Astrocyte of the cerebellum (primary cell): ENCODE data around the gene ADGRB2.

Experiments
- DNase-seq: peaks from one replicate; pipeline ENCODE4 v3.0.0-alpha.2; 2011; ENCODE audit warnings: low read depth
- H3K4me3 ChIP-seq: 2 replicates; pipeline ENCODE4 v1.5.1; 2011; ENCODE audit warnings: mild to moderate bottlenecking, low read depth, low read length, moderate library complexity
- CTCF ChIP-seq: IDR thresholded peaks from 2 replicates; pipeline ENCODE4 v1.5.1; 2012; ENCODE audit warnings: low read length, low read depth, moderate library complexity, mild to moderate bottlenecking; ENCODE audit errors: missing control alignments
- in situ Hi-C: cut with HindIII; loops from 2 replicates; pipeline ENCODE4 v1.10.0; 2017; ENCODE audit warnings: low sequenced_read_pairs

The ADGRB2 gene

GRCh38 chr1:31745946-31746670 is 18.0 kb downstream of the ADGRB2 start:
- TF ChIP-seq CTCF = no peak
- in situ Hi-C loops = no loop called here
- H3K4me3 ChIP-seq = no peak overlapping the region
- DNase-seq = no peak

GRCh38 chr1:31745096-31745945 is 18.8 kb downstream of the ADGRB2 start:
- TF ChIP-seq CTCF = peak; percentile 90
- in situ Hi-C loops = no loop called here
- DNase-seq = no peak
- no peak overlapping the region for H3K4me3 ChIP-seq

- TF ChIP-seq CTCF = no peak
- H3K4me3 ChIP-seq = no peak overlapping the region
- no peak for DNase-seq
- in situ Hi-C loops = no loop called here
Observed at GRCh38 chr1:31744165-31744888, 19.8 kb downstream of the ADGRB2 start.

- H3K4me3 ChIP-seq = no peak overlapping the region
- no peak for TF ChIP-seq CTCF
- DNase-seq = no peak
- in situ Hi-C loops = no loop called here
Observed at GRCh38 chr1:31742462-31743212, 21.5 kb downstream of the ADGRB2 start.

GRCh38 chr1:31739346-31739745 is 24.8 kb downstream of the ADGRB2 start:
- in situ Hi-C loops = no loop called here
- TF ChIP-seq CTCF = no peak
- no peak overlapping the region for H3K4me3 ChIP-seq
- DNase-seq = no peak

GRCh38 chr1:31736675-31737074 is 27.5 kb downstream of the ADGRB2 start:
- TF ChIP-seq CTCF = no peak
- in situ Hi-C loops = no loop called here
- H3K4me3 ChIP-seq = no peak overlapping the region
- no peak for DNase-seq
